Ishikawa (cell line): ENCODE measurements around the gene CHST15.

ENCODE experiments used
- NFIC ChIP-seq: IDR thresholded peaks from 2 replicates; pipeline ENCODE4 v1.6.1; 2012
- TAF1 ChIP-seq: IDR thresholded peaks from 2 replicates; pipeline ENCODE4 v1.6.1; 2012; ENCODE audit warnings: low read depth, mild to moderate bottlenecking
- YY1 ChIP-seq: IDR thresholded peaks from 2 replicates; pipeline ENCODE4 v1.6.1; 2012; ENCODE audit warnings: low read depth
- TF ChIP-seq, protein P1 (sequence below): IDR thresholded peaks from 2 replicates; pipeline ENCODE4 v1.6.1; 2012; ENCODE audit warnings: low read depth, mild to moderate bottlenecking
- TF ChIP-seq, protein P2 (sequence below): IDR thresholded peaks from 2 replicates; pipeline ENCODE4 v1.6.1; 2012

DNA sequence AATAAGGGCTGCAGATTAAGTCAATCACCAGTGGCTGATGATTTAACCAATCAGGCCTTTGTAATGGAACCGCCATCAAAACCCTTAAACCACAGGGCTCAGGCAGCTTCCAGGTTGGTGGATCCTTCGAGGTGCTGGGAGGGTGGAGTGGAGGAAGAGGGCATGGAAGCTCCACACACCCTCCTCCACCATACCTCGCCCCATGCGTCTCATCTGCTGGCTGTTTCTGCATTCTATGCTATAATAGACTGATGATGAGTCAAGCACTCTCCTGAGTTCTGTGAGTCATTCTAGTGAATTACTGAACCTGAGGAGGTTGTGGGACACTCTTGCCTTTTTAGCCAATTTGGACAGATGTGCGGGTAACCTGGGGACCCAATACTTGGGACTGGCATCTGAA, 43.9 kb downstream of the CHST15 start:
- TF ChIP-seq YY1 = no peak
- TF ChIP-seq, protein P1, sequence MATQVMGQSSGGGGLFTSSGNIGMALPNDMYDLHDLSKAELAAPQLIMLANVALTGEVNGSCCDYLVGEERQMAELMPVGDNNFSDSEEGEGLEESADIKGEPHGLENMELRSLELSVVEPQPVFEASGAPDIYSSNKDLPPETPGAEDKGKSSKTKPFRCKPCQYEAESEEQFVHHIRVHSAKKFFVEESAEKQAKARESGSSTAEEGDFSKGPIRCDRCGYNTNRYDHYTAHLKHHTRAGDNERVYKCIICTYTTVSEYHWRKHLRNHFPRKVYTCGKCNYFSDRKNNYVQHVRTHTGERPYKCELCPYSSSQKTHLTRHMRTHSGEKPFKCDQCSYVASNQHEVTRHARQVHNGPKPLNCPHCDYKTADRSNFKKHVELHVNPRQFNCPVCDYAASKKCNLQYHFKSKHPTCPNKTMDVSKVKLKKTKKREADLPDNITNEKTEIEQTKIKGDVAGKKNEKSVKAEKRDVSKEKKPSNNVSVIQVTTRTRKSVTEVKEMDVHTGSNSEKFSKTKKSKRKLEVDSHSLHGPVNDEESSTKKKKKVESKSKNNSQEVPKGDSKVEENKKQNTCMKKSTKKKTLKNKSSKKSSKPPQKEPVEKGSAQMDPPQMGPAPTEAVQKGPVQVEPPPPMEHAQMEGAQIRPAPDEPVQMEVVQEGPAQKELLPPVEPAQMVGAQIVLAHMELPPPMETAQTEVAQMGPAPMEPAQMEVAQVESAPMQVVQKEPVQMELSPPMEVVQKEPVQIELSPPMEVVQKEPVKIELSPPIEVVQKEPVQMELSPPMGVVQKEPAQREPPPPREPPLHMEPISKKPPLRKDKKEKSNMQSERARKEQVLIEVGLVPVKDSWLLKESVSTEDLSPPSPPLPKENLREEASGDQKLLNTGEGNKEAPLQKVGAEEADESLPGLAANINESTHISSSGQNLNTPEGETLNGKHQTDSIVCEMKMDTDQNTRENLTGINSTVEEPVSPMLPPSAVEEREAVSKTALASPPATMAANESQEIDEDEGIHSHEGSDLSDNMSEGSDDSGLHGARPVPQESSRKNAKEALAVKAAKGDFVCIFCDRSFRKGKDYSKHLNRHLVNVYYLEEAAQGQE = no peak
- no peak for TF ChIP-seq NFIC
- no peak for TF ChIP-seq TAF1
- TF ChIP-seq, protein P2, sequence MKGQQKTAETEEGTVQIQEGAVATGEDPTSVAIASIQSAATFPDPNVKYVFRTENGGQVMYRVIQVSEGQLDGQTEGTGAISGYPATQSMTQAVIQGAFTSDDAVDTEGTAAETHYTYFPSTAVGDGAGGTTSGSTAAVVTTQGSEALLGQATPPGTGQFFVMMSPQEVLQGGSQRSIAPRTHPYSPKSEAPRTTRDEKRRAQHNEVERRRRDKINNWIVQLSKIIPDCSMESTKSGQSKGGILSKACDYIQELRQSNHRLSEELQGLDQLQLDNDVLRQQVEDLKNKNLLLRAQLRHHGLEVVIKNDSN = no peak
